SK-N-SH (cell line): ENCODE data around the gene ARGLU1. TPM values are rescaled to one million over a fixed set of nuclear protein-coding genes. Genes with fewer than 3 reads are reported as not detected.

ENCODE experiments used
- CTCF ChIA-PET: fragments of 300-600, 350-600 bp; formaldehyde crosslinking; extraction: SDS; loops from one replicate; lab custom pipeline; 2021; lab: Yijun Ruan, JAX
- POLR2A ChIA-PET: fragments of 350-600 bp; sonication (Branson Sonifier 250); formaldehyde crosslinking; extraction: SDS; loops from one replicate; lab custom pipeline; 2020; ENCODE audit warnings: antibody characterized with exemption, inconsistent platforms; lab: Yijun Ruan, JAX
- DNase-seq: peaks from one replicate; pipeline ENCODE4 v3.0.0; 2012
- H2AFZ ChIP-seq: fragments of 200-600 bp; sonication (generic); 2 replicates; pipeline ENCODE4 v1.8.1; 2016; ENCODE audit warnings: antibody characterized with exemption, mild to moderate bottlenecking, low read depth
- H3F3A ChIP-seq: fragments of 200-600 bp; sonication (generic); replicated peaks from 2 replicates; pipeline ENCODE3; 2016; ENCODE audit warnings: antibody characterized with exemption, mild to moderate bottlenecking; ENCODE audit not compliant: insufficient read depth
- H3K27ac ChIP-seq, 2 experiments: fragments of 200-500 bp in 1 of 2; fragments of 200-600 bp in 1 of 2; sonication (Bioruptor generic) in 1 of 2; sonication (generic), shearing (Covaris generic) in 1 of 2; 2 replicates each; pipeline versions ENCODE4 v1.5.1 to v1.6.1; 2014 to 2016; ENCODE audit warnings: low read depth in 2 of 2, inconsistent platforms in 1 of 2, low read length in 1 of 2, mild to moderate bottlenecking in 1 of 2, mixed read lengths in 1 of 2
- H3K27me3 ChIP-seq: fragments of 200-600 bp; sonication (generic), shearing (Covaris generic); 2 replicates; pipeline ENCODE4 v1.6.1; 2016; ENCODE audit warnings: mixed run types; ENCODE audit not compliant: insufficient read depth
- H3K36me3 ChIP-seq, 2 experiments: fragments of 200-500 bp in 1 of 2; fragments of 200-600 bp in 1 of 2; sonication (Bioruptor generic) in 1 of 2; sonication (generic) in 1 of 2; replicated peaks in 1 of 2; 2 replicates each; pipeline versions ENCODE3 to v1.5.1; 2014 to 2016; ENCODE audit warnings: low read length in 1 of 2, mild to moderate bottlenecking in 1 of 2; ENCODE audit not compliant: insufficient read depth in 2 of 2, control insufficient read depth in 1 of 2
- H3K4me1 ChIP-seq, 2 experiments: fragments of 200-500 bp in 1 of 2; fragments of 200-600 bp in 1 of 2; sonication (Bioruptor generic) in 1 of 2; sonication (generic), shearing (Covaris generic) in 1 of 2; 2 replicates each; pipeline versions ENCODE4 v1.5.1 to v1.6.1; 2014 to 2016; ENCODE audit warnings: low read depth in 1 of 2, low read length in 1 of 2, mixed run types in 1 of 2; ENCODE audit not compliant: insufficient read depth in 2 of 2, control insufficient read depth in 1 of 2
- H3K4me2 ChIP-seq: fragments of 200-600 bp; sonication (generic), shearing (Covaris generic); 2 replicates; pipeline ENCODE4 v1.6.1; 2017; ENCODE audit warnings: mixed run types
- H3K4me3 ChIP-seq, 2 experiments: fragments of 200-500 bp in 1 of 2; fragments of 200-600 bp in 1 of 2; sonication (Bioruptor generic) in 1 of 2; sonication (generic), shearing (Covaris generic) in 1 of 2; 2 replicates each; pipeline versions ENCODE4 v1.5.1 to v1.8.1; 2014 to 2016; ENCODE audit warnings: low read depth in 2 of 2, inconsistent platforms in 1 of 2, low read length in 1 of 2, mild to moderate bottlenecking in 1 of 2, mixed read lengths in 1 of 2, moderate library complexity in 1 of 2
- H3K79me2 ChIP-seq: fragments of 200-600 bp; sonication (generic); 2 replicates; pipeline ENCODE4 v1.8.1; 2017; ENCODE audit warnings: mild to moderate bottlenecking; ENCODE audit not compliant: insufficient read depth
- H3K9ac ChIP-seq: fragments of 200-600 bp; sonication (generic); 2 replicates; pipeline ENCODE4 v1.6.1; 2017; ENCODE audit warnings: mixed run types
- H3K9me2 ChIP-seq: fragments of 200-600 bp; sonication (generic); 2 replicates; pipeline ENCODE4 v1.6.1; 2017; ENCODE audit warnings: mixed run types
- H3K9me3 ChIP-seq: fragments of 200-600 bp; sonication (generic); 2 replicates; pipeline ENCODE4 v1.6.1; 2017; ENCODE audit warnings: mixed run types, mild to moderate bottlenecking, moderate library complexity
- H4K20me1 ChIP-seq: fragments of 200-600 bp; sonication (generic); 2 replicates; pipeline ENCODE4 v1.6.1; 2017; ENCODE audit warnings: mild to moderate bottlenecking, mixed run types; ENCODE audit not compliant: insufficient read depth
- CHD2 ChIP-seq: fragments of 150-350 bp; IDR thresholded peaks from 2 replicates; pipeline ENCODE4 v1.6.1; 2018; ENCODE audit warnings: low read length; ENCODE audit not compliant: partially characterized antibody
- CTCF ChIP-seq: fragments of 200-600 bp; sonication (generic); IDR thresholded peaks from 2 replicates; pipeline ENCODE4 v1.6.1; 2017; ENCODE audit warnings: antibody characterized with exemption, mild to moderate bottlenecking, moderate library complexity
- ELF1 ChIP-seq: IDR thresholded peaks from 2 replicates; pipeline ENCODE4 v1.4.0; 2012
- GATA2 ChIP-seq: sonication (generic); formaldehyde crosslinking; IDR thresholded peaks from 2 replicates; pipeline ENCODE4 v1.5.0; 2020; ENCODE audit warnings: mild to moderate bottlenecking, missing genetic modification reagents
- IRF3 ChIP-seq: fragments of 150-350 bp; IDR thresholded peaks from 2 replicates; pipeline ENCODE4 v1.6.1; 2016; ENCODE audit warnings: mild to moderate bottlenecking, low read depth, low read length
- JUND ChIP-seq: IDR thresholded peaks from 2 replicates; pipeline ENCODE4 v1.4.0; 2012
- MAX ChIP-seq: IDR thresholded peaks from 2 replicates; pipeline ENCODE4 v1.4.0; 2012; ENCODE audit warnings: low read depth
- MEF2A ChIP-seq: IDR thresholded peaks from 2 replicates; pipeline ENCODE4 v1.4.0; 2012; ENCODE audit warnings: low read depth, borderline replicate concordance
- RAD21 ChIP-seq: IDR thresholded peaks from 2 replicates; pipeline ENCODE4 v1.6.1; 2012; ENCODE audit warnings: mild to moderate bottlenecking, low read length
- RFX5 ChIP-seq: IDR thresholded peaks from 2 replicates; pipeline ENCODE4 v1.6.1; 2012; ENCODE audit warnings: mild to moderate bottlenecking, improper control_type of control experiment, low read length
- SMC3 ChIP-seq: IDR thresholded peaks from 2 replicates; pipeline ENCODE4 v1.6.1; 2012; ENCODE audit warnings: low read depth, low read length, improper control_type of control experiment
- TCF12 ChIP-seq: IDR thresholded peaks from 2 replicates; pipeline ENCODE4 v1.4.0; 2012
- TEAD4 ChIP-seq: IDR thresholded peaks from 2 replicates; pipeline ENCODE4 v1.4.0; 2012; ENCODE audit warnings: mild to moderate bottlenecking, borderline replicate concordance; ENCODE audit not compliant: insufficient read depth
- USF1 ChIP-seq: IDR thresholded peaks from 2 replicates; pipeline ENCODE4 v1.4.0; 2012; ENCODE audit warnings: low read depth, borderline replicate concordance
- WGBS: methylation state at CpG from one replicate; pipeline ENCODE4 v1.1.6; 2017; ENCODE audit warnings: low lambda C conversion rate; 5-methylcytosine and 5-hydroxymethylcytosine counted together
- polyA plus RNA-seq, 3 experiments: library from polyadenylated mRNA; depleted of rRNA; stranded (reverse); fragments of >200 nt; gene quantifications; 2 replicates each; pipeline ENCODE4 v1.2.3, GENCODE V29; 2012

Gene ARGLU1
- polyA plus RNA-seq, 1 of the 3 experiments (the other 2 are of a cell fraction) = 101 TPM

GRCh38 chr13:106520251-106521054 lies 47.5 kb downstream of the ARGLU1 start:
- H3K27ac ChIP-seq = no peak overlapping the region
- no peaks in the 10 kb centered on the region for H3F3A ChIP-seq
- H3K27me3 ChIP-seq = no peaks in the 10 kb centered on the region
- H3K9me3 ChIP-seq = no peaks in the 10 kb centered on the region
- whole genome bisulfite sequencing = 84% methylated on average over 12 of the region's 12 CpGs
- H2AFZ ChIP-seq = no peak overlapping the region
- H4K20me1 ChIP-seq = no peaks in the 10 kb centered on the region
- no peaks in the 10 kb centered on the region for H3K36me3 ChIP-seq
- TF ChIP-seq CTCF = peak; percentile 71
- TF ChIP-seq RAD21 = peak; percentile 68
- no peak for TF ChIP-seq JUND
- peak; percentile 45 for TF ChIP-seq SMC3
- ChIA-PET CTCF (interaction anchor here (0.8 to 1.9 kb wide), 4 partner anchors 9 to 443 kb away, joined by 3 to 6 read pairs (median 4); no protein-coding TSS in a partner anchor), POLR2A (no interaction called here)
- no peak overlapping the region for H3K4me3 ChIP-seq
- peaks cover 0 to 40% of the 10 kb centered on the region in 2 experiments; a peak in 2 of 4 replicates for H3K4me1 ChIP-seq
- H3K79me2 ChIP-seq = peaks cover 5% of the 10 kb centered on the region; the same call in 1 of the 2 replicates
- no peak for DNase-seq
- no peak overlapping the region for H3K4me2 ChIP-seq
- no peak overlapping the region for H3K9ac ChIP-seq
- H3K9me2 ChIP-seq = no peaks in the 10 kb centered on the region

- ChIA-PET POLR2A (no interaction called here), CTCF (no interaction called here)
- no peaks in the 10 kb centered on the region for H3K36me3 ChIP-seq
- no peak overlapping the region for H3K4me3 ChIP-seq
- no peaks in the 10 kb centered on the region for H3K9me3 ChIP-seq
- H4K20me1 ChIP-seq = no peaks in the 10 kb centered on the region
- TF ChIP-seq RAD21 = no peak
- no peak for TF ChIP-seq ELF1
- no peak for TF ChIP-seq CHD2
- no peak for TF ChIP-seq GATA2 (CRISPR knock-in tag)
- no peak overlapping the region for H3K9ac ChIP-seq
- H3K79me2 ChIP-seq = peaks cover 5% of the 10 kb centered on the region; the same call in 1 of the 2 replicates
- H2AFZ ChIP-seq = no peak overlapping the region
- H3K27ac ChIP-seq = no peak overlapping the region
- peaks cover 0 to 33% of the 10 kb centered on the region in 2 experiments; a peak in 2 of 4 replicates for H3K4me1 ChIP-seq
- no peak for DNase-seq
- WGBS = 84% methylated on average over 9 of the region's 11 CpGs
- no peaks in the 10 kb centered on the region for H3F3A ChIP-seq
- H3K4me2 ChIP-seq = no peak overlapping the region
- no peaks in the 10 kb centered on the region for H3K27me3 ChIP-seq
- no peaks in the 10 kb centered on the region for H3K9me2 ChIP-seq
Observed at GRCh38 chr13:106518512-106518911, 49.4 kb downstream of the ARGLU1 start.

- peaks cover 7% of the 10 kb centered on the region; the same call in 1 of the 2 replicates for H3K79me2 ChIP-seq
- H3K4me2 ChIP-seq = no peak overlapping the region
- H3K4me1 ChIP-seq = peaks cover 0 to 23% of the 10 kb centered on the region in 2 experiments; a peak in 2 of 4 replicates
- WGBS = 93% methylated on average over 4 of the region's 4 CpGs
- ChIA-PET POLR2A (no interaction called here), CTCF (no interaction called here)
- H3K9me3 ChIP-seq = no peaks in the 10 kb centered on the region
- H3K9me2 ChIP-seq = no peaks in the 10 kb centered on the region
- H3K36me3 ChIP-seq = no peaks in the 10 kb centered on the region
- H3F3A ChIP-seq = no peaks in the 10 kb centered on the region
- H2AFZ ChIP-seq = no peak overlapping the region
- no peaks in the 10 kb centered on the region for H3K27me3 ChIP-seq
- no peak overlapping the region for H3K4me3 ChIP-seq
- no peaks in the 10 kb centered on the region for H4K20me1 ChIP-seq
- DNase-seq = no peak
- no peak overlapping the region for H3K27ac ChIP-seq
- H3K9ac ChIP-seq = no peak overlapping the region
- TF ChIP-seq TEAD4 (no peak), RFX5 (no peak), MAX (no peak), USF1 (no peak), IRF3 (no peak), CTCF (no peak), TCF12 (no peak), MEF2A (no peak)
Observed at GRCh38 chr13:106517109-106517847, 50.7 kb downstream of the ARGLU1 start.
